HepG2 (cell line): ENCODE data around the gene NFATC2. TPM values are rescaled to one million over a fixed set of nuclear protein-coding genes. Genes with fewer than 3 reads are reported as not detected.

Source experiments
- ATAC-seq: fragments of 200-7000 bp; cut with Tn5 transposase; 3 replicates; pipeline ENCODE4 v1.9.1; 2020; ENCODE audit warnings: mild to moderate bottlenecking, moderate library complexity
- BruUV-seq: library from RNA; stranded (reverse); fragments of 400-500 nt; replicated peaks from 2 replicates; lab custom pipeline; 2021; lab: Mats Ljungman, UMichigan
- CTCF ChIA-PET: fragments of 300-600 bp; formaldehyde crosslinking; extraction: SDS; loops from one replicate; lab custom pipeline; 2021; ENCODE audit warnings: low total read pairs, inconsistent platforms, low intra/inter-chr PET ratio; lab: Yijun Ruan, JAX
- POLR2A ChIA-PET: fragments of 350-600 bp; sonication (Branson Sonifier 250); formaldehyde crosslinking; loops from one replicate; lab custom pipeline; 2020; ENCODE audit warnings: antibody characterized with exemption, inconsistent platforms; lab: Yijun Ruan, JAX
- DNase-seq: peaks from one replicate; pipeline ENCODE4 v3.0.0-alpha.2; 2015; ENCODE audit warnings: low spot score
- FAIRE-seq: peaks from 3 replicates; lab custom pipeline; 2011; peaks lifted over from hg19 to GRCh38; lab: Jason Lieb, UNC
- H2AFZ ChIP-seq: one replicate; pipeline ENCODE4 v1.6.1; 2011; ENCODE audit warnings: low read length, inconsistent platforms
- H3K27ac ChIP-seq: fragments of 300-600 bp; 3 replicates; pipeline ENCODE4 v1.8.0; 2011; ENCODE audit warnings: mixed run types, mild to moderate bottlenecking, mixed read lengths, low read length, inconsistent platforms; ENCODE audit not compliant: insufficient read depth; ENCODE audit errors: extremely low read length
- H3K27me3 ChIP-seq, 2 experiments: fragments of 200-600 bp in 1 of 2; 2 replicates in 1 of 2; 3 replicates in 1 of 2; pipeline versions ENCODE4 v1.6.0 to v1.8.0; 2011; ENCODE audit warnings: low read length in 2 of 2, mild to moderate bottlenecking in 2 of 2, moderate library complexity in 2 of 2, inconsistent platforms in 1 of 2; ENCODE audit not compliant: insufficient read depth in 2 of 2, control insufficient read depth in 1 of 2
- H3K36me3 ChIP-seq, 2 experiments: fragments of 200-600 bp in 1 of 2; replicated peaks in 1 of 2; 2 replicates in 1 of 2; 3 replicates in 1 of 2; pipeline versions ENCODE4 v1.5.1 to v1.8.0; 2011; ENCODE audit warnings: low read length in 2 of 2, inconsistent platforms in 1 of 2; ENCODE audit not compliant: insufficient read depth in 2 of 2, control insufficient read depth in 1 of 2
- H3K4me1 ChIP-seq: 2 replicates; pipeline ENCODE4 v1.5.1; 2012; ENCODE audit warnings: low read length, inconsistent platforms; ENCODE audit not compliant: insufficient read depth
- H3K4me2 ChIP-seq: 2 replicates; pipeline ENCODE4 v1.6.0; 2011; ENCODE audit warnings: low read depth, low read length, inconsistent platforms
- H3K4me3 ChIP-seq, 3 experiments: fragments of 200-600 bp in 1 of 3; sonication (generic), shearing (Covaris generic) in 1 of 3; replicated peaks in 1 of 3; 2 replicates each; pipeline ENCODE4 v1.5.1; 2011 to 2016; ENCODE audit warnings: low read length in 3 of 3, inconsistent platforms in 2 of 3, low read depth in 2 of 3, mild to moderate bottlenecking in 2 of 3, control low read depth in 1 of 3, mixed read lengths in 1 of 3; ENCODE audit not compliant: insufficient read depth in 1 of 3
- H3K79me2 ChIP-seq: one replicate; pipeline ENCODE4 v1.6.1; 2011; ENCODE audit warnings: low read length, inconsistent platforms; ENCODE audit not compliant: insufficient read depth
- H3K9ac ChIP-seq: 2 replicates; pipeline ENCODE4 v1.6.0; 2011; ENCODE audit warnings: mild to moderate bottlenecking, low read depth, low read length, inconsistent platforms; ENCODE audit not compliant: insufficient read depth
- H3K9me3 ChIP-seq: 2 replicates; pipeline ENCODE4 v1.5.1; 2012; ENCODE audit warnings: mild to moderate bottlenecking, low read length
- H4K20me1 ChIP-seq: 2 replicates; pipeline ENCODE4 v1.6.0; 2011; ENCODE audit warnings: inconsistent platforms, mild to moderate bottlenecking, low read length, moderate library complexity; ENCODE audit not compliant: insufficient read depth
- GABPA ChIP-seq, 2 experiments: IDR thresholded peaks; 2 replicates each; pipeline ENCODE4 v1.6.1; 2011 to 2016; ENCODE audit warnings: low read depth in 2 of 2, low read length in 1 of 2, missing biosample characterization in 1 of 2, missing genetic modification characterization in 1 of 2
- MAFF ChIP-seq: IDR thresholded peaks from 2 replicates; pipeline ENCODE4 v1.6.1; 2011; ENCODE audit warnings: low read depth, low read length, improper control_type of control experiment
- ZFP41 ChIP-seq: sonication (generic); formaldehyde crosslinking; IDR thresholded peaks from 2 replicates; pipeline ENCODE4 v1.4.0; 2020; ENCODE audit warnings: mild to moderate bottlenecking, missing genetic modification reagents, borderline replicate concordance
- whole genome bisulfite sequencing: methylation state at CpG from one replicate; pipeline ENCODE4 v1.1.6; 2017; ENCODE audit warnings: low lambda C conversion rate; 5-methylcytosine and 5-hydroxymethylcytosine counted together
- in situ Hi-C: cut with HindIII; loops from 2 replicates; pipeline ENCODE4 v1.10.0; 2017; ENCODE audit warnings: low pct_unique_long_range_greater_than_20kb; ENCODE audit not compliant: extremely low pct_ligation_motif_present
- intact Hi-C: fragments of 100-400 bp; cut with micrococcal nuclease; formaldehyde crosslinking; loops from one replicate; pipeline ENCODE4 v1.10.0; 2022; ENCODE audit not compliant: unreplicated experiment
- polyA plus RNA-seq, 8 experiments: library from polyadenylated mRNA; depleted of rRNA in 3 of 8; stranded (reverse) in 7 of 8; unstranded in 1 of 8; fragments of >200 nt; fragmentation: Illumina TruSeq in 4 of 8; extraction: Trizol in 4 of 8; gene quantifications; 2 replicates each; pipeline versions ENCODE4 v1.2.1 to v1.2.3, GENCODE V29; 2011 to 2016; ENCODE audit warnings: low read depth in 4 of 8, missing spikeins in 1 of 8, mixed read lengths in 1 of 8; ENCODE audit not compliant: insufficient read depth in 1 of 8
- total RNA-seq, 5 experiments: library from RNA; depleted of rRNA; stranded (reverse); fragments of >200 nt; fragmentation: Illumina TruSeq; extraction: Trizol; gene quantifications; 2 replicates each; pipeline ENCODE4 v1.2.3, GENCODE V29; 2016; ENCODE audit warnings: low read depth in 1 of 5
- TF ChIP-seq, protein P1 (sequence below): IDR thresholded peaks from 2 replicates; pipeline ENCODE4 v1.6.1; 2018; ENCODE audit warnings: missing genetic modification reagents, mild to moderate bottlenecking, missing compliant biosample characterization
- TF ChIP-seq, protein P2 (sequence below): sonication (generic); formaldehyde crosslinking; conservative IDR thresholded peaks from 2 replicates; pipeline ENCODE4 v1.8.1; 2023; ENCODE audit warnings: missing genetic modification reagents

The NFATC2 gene
- total and polyA plus RNA-seq, 2 of the 13 experiments (the other 11 are each of a cell fraction or from before 2014, with no cell fraction given), result 1.9 to 3.3 TPM

DNA sequence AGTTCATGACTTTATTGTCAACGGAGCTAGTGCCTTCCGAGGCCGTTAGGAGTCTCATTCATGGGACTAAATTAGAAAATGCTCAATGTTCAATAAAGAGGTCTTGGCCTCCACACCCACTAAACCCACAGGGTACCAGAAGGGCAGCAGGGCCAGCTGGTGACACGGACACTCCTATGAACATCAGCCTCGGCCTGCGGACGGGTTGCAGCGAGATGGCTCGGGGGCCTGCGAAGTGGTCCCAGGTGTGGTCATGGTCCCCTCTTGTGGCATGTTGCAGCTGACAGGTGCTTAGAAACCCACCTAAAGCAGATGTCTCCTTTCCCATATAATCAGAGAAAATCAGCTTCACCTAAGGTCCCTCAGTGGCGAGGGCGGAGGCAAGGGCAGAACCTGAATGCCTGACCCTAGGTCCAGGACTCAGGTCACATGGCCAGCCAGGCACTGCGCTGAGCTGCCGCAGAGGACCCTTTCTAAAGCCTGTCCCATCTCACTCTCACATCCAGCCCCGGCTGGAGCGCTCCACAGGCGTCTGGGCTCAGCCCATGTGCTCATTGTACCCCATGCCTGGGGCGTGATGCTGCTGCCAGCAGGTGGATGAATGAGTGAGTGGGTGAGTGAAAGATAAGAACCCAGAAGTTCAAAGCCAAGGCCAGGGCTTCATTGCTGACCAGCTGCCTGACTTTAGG, 35.8 kb downstream of the NFATC2 start:
- no peak overlapping the region for H3K4me2 ChIP-seq
- no peak for ATAC-seq

More for the DNA sequence above, 35.8 kb downstream of the NFATC2 start:
- POLR2A ChIA-PET, result no interaction called here
- TF ChIP-seq, protein P1, sequence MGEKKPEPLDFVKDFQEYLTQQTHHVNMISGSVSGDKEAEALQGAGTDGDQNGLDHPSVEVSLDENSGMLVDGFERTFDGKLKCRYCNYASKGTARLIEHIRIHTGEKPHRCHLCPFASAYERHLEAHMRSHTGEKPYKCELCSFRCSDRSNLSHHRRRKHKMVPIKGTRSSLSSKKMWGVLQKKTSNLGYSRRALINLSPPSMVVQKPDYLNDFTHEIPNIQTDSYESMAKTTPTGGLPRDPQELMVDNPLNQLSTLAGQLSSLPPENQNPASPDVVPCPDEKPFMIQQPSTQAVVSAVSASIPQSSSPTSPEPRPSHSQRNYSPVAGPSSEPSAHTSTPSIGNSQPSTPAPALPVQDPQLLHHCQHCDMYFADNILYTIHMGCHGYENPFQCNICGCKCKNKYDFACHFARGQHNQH, result no peak
- TF ChIP-seq, protein P2, sequence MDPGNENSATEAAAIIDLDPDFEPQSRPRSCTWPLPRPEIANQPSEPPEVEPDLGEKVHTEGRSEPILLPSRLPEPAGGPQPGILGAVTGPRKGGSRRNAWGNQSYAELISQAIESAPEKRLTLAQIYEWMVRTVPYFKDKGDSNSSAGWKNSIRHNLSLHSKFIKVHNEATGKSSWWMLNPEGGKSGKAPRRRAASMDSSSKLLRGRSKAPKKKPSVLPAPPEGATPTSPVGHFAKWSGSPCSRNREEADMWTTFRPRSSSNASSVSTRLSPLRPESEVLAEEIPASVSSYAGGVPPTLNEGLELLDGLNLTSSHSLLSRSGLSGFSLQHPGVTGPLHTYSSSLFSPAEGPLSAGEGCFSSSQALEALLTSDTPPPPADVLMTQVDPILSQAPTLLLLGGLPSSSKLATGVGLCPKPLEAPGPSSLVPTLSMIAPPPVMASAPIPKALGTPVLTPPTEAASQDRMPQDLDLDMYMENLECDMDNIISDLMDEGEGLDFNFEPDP (CRISPR knock-in tag), result 0 out of 2 replicates have a peak, but pooled peaks have one; percentile 58
- TF ChIP-seq MAFF (no peak), GABPA (IDR thresholded peaks at IDR 0.05; ENCODE audit: low read depth, low read length) (0 out of 2 replicates have a peak, but pooled peaks have one; percentile 12), GABPA (CRISPR knock-in tag; IDR thresholded peaks at IDR 0.05; ENCODE audit: low read depth) (no peak), ZFP41 (CRISPR knock-in tag) (no peak)
- TF ChIP-seq, all 625 proteins: peak for 2
- Histone ChIP-seq H4K20me1 (no peaks in the 10 kb centered on the region; the same call in 1 of the 2 replicates), H3K27me3 (no peaks in the 10 kb centered on the region), H3K9me3 (no peaks in the 10 kb centered on the region), H3K4me3 (no peak overlapping the region), H3K9ac (no peak overlapping the region), H2AFZ (no peak overlapping the region), H3K36me3 (no peaks in the 10 kb centered on the region; a peak in 2 of 5 replicates), H3K27ac (no peak overlapping the region), H3K4me1 (peaks cover 34% of the 10 kb centered on the region), H3K79me2 (no peaks in the 10 kb centered on the region)
- in situ Hi-C loops, result no loop called here
- CTCF ChIA-PET, result no interaction called here
- FAIRE-seq (no peak), DNase-seq (no peak)
- no TSS peak for BruUV-seq
- 97% methylated on average over 17 of the region's 18 CpGs for WGBS
- intact Hi-C loops, result loop anchor here (10.0 kb wide), 1 partner anchor 82 kb away; no protein-coding TSS in a partner anchor
